Sigmoid colon (tissue), 7 donors: ENCODE data around the gene DOCK8. TPM values are rescaled to one million over a fixed set of nuclear protein-coding genes. Genes with fewer than 3 reads are reported as not detected.

ENCODE experiments used
- DNase-seq: peaks from one replicate; pipeline ENCODE4 v3.0.0-alpha.2; 2019
- H3K27ac ChIP-seq, 4 donors: fragments of 200-600 bp; sonication (generic); one replicate each; pipeline ENCODE4 v1.5.1; 2016 to 2019; ENCODE audit warnings: mild to moderate bottlenecking in 1 of 4
- H3K27me3 ChIP-seq, 3 donors: fragments of 200-600 bp; sonication (generic); one replicate each; pipeline ENCODE4 v1.5.1; 2019; ENCODE audit warnings: mild to moderate bottlenecking in 1 of 3
- H3K36me3 ChIP-seq, 4 donors: fragments of 200-600 bp; sonication (generic); one replicate each; pipeline ENCODE4 v1.5.1; 2016 to 2019
- H3K4me1 ChIP-seq, 4 donors: fragments of 200-600 bp; sonication (generic); one replicate each; pipeline ENCODE4 v1.5.1; 2017 to 2019
- H3K4me3 ChIP-seq, 4 donors: fragments of 200-600 bp; sonication (generic); one replicate each; pipeline ENCODE4 v1.5.1; 2017 to 2019; ENCODE audit warnings: mild to moderate bottlenecking in 2 of 4, moderate library complexity in 1 of 4
- H3K9me3 ChIP-seq, 4 donors: fragments of 200-600 bp in 3 of 4; sonication (generic) in 3 of 4; one replicate each; pipeline versions ENCODE4 v1.5.1 to v1.6.1; 2013 to 2019
- CTCF ChIP-seq, 4 experiments: fragments of 450-650 bp in 3 of 4; fragments of 200-600 bp in 1 of 4; IDR thresholded peaks; one replicate each; pipeline ENCODE4 v1.5.1; 2016 to 2019; ENCODE audit warnings: antibody characterized with exemption in 4 of 4, mild to moderate bottlenecking in 3 of 4, moderate library complexity in 2 of 4
- EP300 ChIP-seq, 4 donors: sonication (generic); formaldehyde crosslinking; IDR thresholded peaks; one replicate each; pipeline ENCODE4 v1.6.1; 2017; ENCODE audit warnings: antibody characterized with exemption in 4 of 4
- POLR2A ChIP-seq, 2 donors: fragments of 450-650 bp; IDR thresholded peaks; one replicate each; pipeline ENCODE4 v1.6.1; 2016; ENCODE audit warnings: antibody characterized with exemption in 2 of 2, mild to moderate bottlenecking in 2 of 2, moderate library complexity in 2 of 2
- POLR2AphosphoS5 ChIP-seq, 4 donors: sonication (generic); formaldehyde crosslinking; IDR thresholded peaks; one replicate each; pipeline ENCODE4 v1.6.1; 2017; ENCODE audit warnings: antibody characterized with exemption in 4 of 4
- WGBS, 2 donors: extraction: QIAGEN DNeasy Blood & Tissue Kit; methylation state at CpG; one replicate each; pipeline ENCODE4 v1.1.7; 2013; 5-methylcytosine and 5-hydroxymethylcytosine counted together
- intact Hi-C: fragments of 100-400 bp; cut with DNase I; formaldehyde crosslinking; loops from one replicate; pipeline ENCODE4 v1.15.1; 2023
- polyA plus RNA-seq, 3 donors: library from polyadenylated mRNA; stranded (reverse); fragments of 200-250 nt; gene quantifications; one replicate each; pipeline ENCODE4 v1.2.3, GENCODE V29; 2013
- total RNA-seq, 4 donors: library from RNA; depleted of rRNA; stranded (reverse); fragments of >200 nt; gene quantifications; one replicate each; pipeline ENCODE4 v1.1.0, GENCODE V29; 2016
- donor health status: healthy with polysubstance abuse.
- donor health status: Bipolar disorder and iron deficiency.
- donor health status: healthy.

DOCK8 gene
- total and polyA plus RNA-seq, 7 donors, result 2.3 to 22.8 (median 6.4) TPM

DNA sequence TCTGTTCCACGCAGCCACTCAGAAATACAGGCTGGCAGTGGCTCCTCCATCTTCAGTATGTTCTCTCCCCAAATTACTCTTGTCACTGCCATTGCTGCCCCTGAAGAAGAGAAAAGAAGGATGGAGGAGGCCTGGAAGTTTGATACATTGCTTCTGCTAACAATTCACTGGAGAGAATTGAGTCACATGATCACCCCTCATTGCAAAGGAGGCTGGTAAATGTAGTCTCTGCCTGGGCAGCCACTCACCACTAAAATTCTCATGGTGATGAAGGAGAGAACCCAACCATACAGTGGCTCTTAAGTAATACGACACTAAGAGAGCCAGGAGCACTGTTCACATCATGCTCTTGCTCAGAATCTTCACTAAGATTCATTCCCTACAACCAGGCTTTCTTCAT, 112.0 kb downstream of the DOCK8 start:
- no peak for DNase-seq
- 91 to 93% methylated on average over 2 of the region's 2 CpGs for WGBS, 2 donors
- Histone ChIP-seq H3K27me3 (no peaks in the 10 kb centered on the region), H3K4me1 (no peaks in the 10 kb centered on the region), H3K27ac (no peak overlapping the region), H3K36me3 (no peaks in the 10 kb centered on the region), H3K4me3 (no peak overlapping the region), H3K9me3 (no peaks in the 10 kb centered on the region)
- TF ChIP-seq POLR2AphosphoS5 (IDR thresholded peaks at IDR 0.05) (no peak), CTCF (IDR thresholded peaks at IDR 0.05) (no peak), EP300 (IDR thresholded peaks at IDR 0.05) (no peak), POLR2A (IDR thresholded peaks at IDR 0.05) (no peak)
- intact Hi-C loops, result no loop called here

GRCh38 chr9:328453-328852, 113.8 kb downstream of the DOCK8 start:
- WGBS, 2 donors, result 73 to 77% methylated on average over 3 of the region's 3 CpGs
- Histone ChIP-seq H3K4me1 (no peaks in the 10 kb centered on the region), H3K36me3 (no peaks in the 10 kb centered on the region), H3K4me3 (no peak overlapping the region), H3K27me3 (no peaks in the 10 kb centered on the region), H3K27ac (no peak overlapping the region), H3K9me3 (no peaks in the 10 kb centered on the region)
- no peak for TF ChIP-seq EP300 (IDR thresholded peaks at IDR 0.05)
- no peak for TF ChIP-seq POLR2AphosphoS5 (IDR thresholded peaks at IDR 0.05)
- TF ChIP-seq POLR2A (IDR thresholded peaks at IDR 0.05), result no peak
- TF ChIP-seq CTCF (IDR thresholded peaks at IDR 0.05), result no peak
- intact Hi-C loops, result no loop called here
- no peak for DNase-seq

GRCh38 chr9:331197-331596, 116.5 kb downstream of the DOCK8 start:
- H3K27ac ChIP-seq, result no peak overlapping the region
- H3K36me3 ChIP-seq, result no peaks in the 10 kb centered on the region
- WGBS, 2 donors, result 70 to 78% methylated on average over 3 of the region's 3 CpGs
- no peaks in the 10 kb centered on the region for H3K27me3 ChIP-seq
- H3K9me3 ChIP-seq, result no peaks in the 10 kb centered on the region
- DNase-seq, result no peak
- intact Hi-C loops, result no loop called here
- H3K4me3 ChIP-seq, result no peak overlapping the region
- H3K4me1 ChIP-seq, result no peaks in the 10 kb centered on the region
- TF ChIP-seq EP300 (IDR thresholded peaks at IDR 0.05), result no peak
- TF ChIP-seq POLR2A (IDR thresholded peaks at IDR 0.05), result no peak
- no peak for TF ChIP-seq CTCF (IDR thresholded peaks at IDR 0.05)
- no peak for TF ChIP-seq POLR2AphosphoS5 (IDR thresholded peaks at IDR 0.05)

DNA sequence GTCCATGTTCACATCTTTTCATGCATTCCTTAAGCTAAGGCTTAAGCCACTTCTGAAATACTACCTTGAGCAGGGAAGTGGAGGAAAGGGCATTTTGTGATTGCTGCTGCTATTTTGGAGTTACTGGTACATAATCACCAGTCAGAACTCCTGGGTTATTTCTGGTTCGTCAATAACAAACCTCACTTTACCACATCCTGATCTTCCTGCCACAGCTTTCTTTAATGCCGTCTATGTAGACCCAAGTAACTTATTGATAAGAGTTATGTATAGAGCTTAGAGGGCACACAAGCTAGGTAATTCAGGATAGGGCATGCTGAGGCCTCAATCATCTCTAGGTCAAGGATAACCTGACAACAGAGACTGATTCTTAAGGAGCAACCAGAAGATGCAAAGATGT, 120.7 kb downstream of the DOCK8 start:
- 60 to 77% methylated on average over 2 of the region's 2 CpGs for WGBS, 2 donors
- no peaks in the 10 kb centered on the region for H3K9me3 ChIP-seq
- intact Hi-C loops, result no loop called here
- H3K4me1 ChIP-seq, result no peaks in the 10 kb centered on the region
- TF ChIP-seq POLR2A (IDR thresholded peaks at IDR 0.05) (no peak), CTCF (IDR thresholded peaks at IDR 0.05) (no peak), EP300 (IDR thresholded peaks at IDR 0.05) (no peak), POLR2AphosphoS5 (IDR thresholded peaks at IDR 0.05) (no peak)
- H3K27me3 ChIP-seq, result no peaks in the 10 kb centered on the region
- H3K4me3 ChIP-seq, result no peak overlapping the region
- no peaks in the 10 kb centered on the region for H3K36me3 ChIP-seq
- no peak for DNase-seq
- no peak overlapping the region for H3K27ac ChIP-seq

DNA sequence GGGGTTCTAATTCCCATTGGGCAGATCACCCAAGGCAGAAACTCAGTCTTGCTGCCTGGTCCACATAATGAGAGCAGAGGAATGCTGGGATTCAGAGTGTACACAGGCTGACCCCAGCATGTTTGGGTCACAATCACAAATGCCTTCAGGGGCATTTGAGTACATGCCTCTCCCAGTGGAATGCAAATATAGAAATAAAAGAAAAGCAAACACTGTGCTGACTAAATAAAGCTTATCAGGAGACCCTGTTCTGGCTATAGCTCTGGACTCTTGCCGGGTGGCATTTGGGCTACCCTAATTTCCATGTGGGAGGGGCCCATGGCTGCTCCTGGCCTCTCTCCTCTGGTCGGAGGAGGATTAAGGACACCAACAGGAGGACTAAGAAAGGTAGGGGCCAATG, 121.4 kb downstream of the DOCK8 start:
- Histone ChIP-seq H3K9me3 (no peaks in the 10 kb centered on the region), H3K4me3 (no peak overlapping the region), H3K4me1 (no peaks in the 10 kb centered on the region), H3K27ac (no peak overlapping the region), H3K36me3 (no peaks in the 10 kb centered on the region), H3K27me3 (no peaks in the 10 kb centered on the region)
- intact Hi-C loops, result no loop called here
- DNase-seq, result no peak
- TF ChIP-seq POLR2A (IDR thresholded peaks at IDR 0.05), result no peak
- TF ChIP-seq CTCF (IDR thresholded peaks at IDR 0.05), result no peak
- TF ChIP-seq POLR2AphosphoS5 (IDR thresholded peaks at IDR 0.05), result no peak
- TF ChIP-seq EP300 (IDR thresholded peaks at IDR 0.05), result no peak
- 17 to 51% methylated on average over 2 of the region's 2 CpGs for WGBS, 2 donors
